LNCaP clone FGC (cell line): Measurements from ENCODE around the gene CYP27A1.

ENCODE experiments used
- DNase-seq: peaks from one replicate; pipeline ENCODE4 v3.0.0-alpha.2; 2011; ENCODE audit warnings: low read depth
- H3K4me3 ChIP-seq: 2 replicates; pipeline ENCODE4 v1.5.1; 2011; ENCODE audit warnings: mild to moderate bottlenecking, low read depth, low read length, control low read depth
- TF ChIP-seq, protein P1 (sequence below): IDR thresholded peaks from 2 replicates; pipeline ENCODE4 v1.5.1; 2012; ENCODE audit warnings: mild to moderate bottlenecking; ENCODE audit not compliant: control insufficient read depth, insufficient read depth; ENCODE audit errors: extremely low read depth

Gene CYP27A1

DNA sequence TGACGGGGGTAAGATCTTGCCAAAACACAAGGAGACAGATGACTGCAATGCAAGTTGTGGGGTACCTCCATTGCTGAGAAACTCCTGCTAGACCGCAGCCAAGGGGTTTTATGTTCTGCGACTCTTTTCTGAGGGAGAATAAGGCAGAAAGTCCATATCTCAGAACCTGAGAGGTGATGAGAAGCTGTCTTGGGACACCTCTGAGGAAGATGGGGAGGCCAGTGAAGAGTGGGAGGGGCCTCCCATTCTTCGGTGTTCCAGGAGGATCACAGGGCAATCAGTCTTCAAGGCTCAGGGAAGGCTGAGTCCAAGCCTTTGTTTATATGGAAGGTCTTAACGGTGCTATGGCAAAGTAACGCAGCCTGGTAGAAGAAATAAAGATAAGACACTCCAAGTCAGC, 18.0 kb downstream of the CYP27A1 start:
- no peak overlapping the region for H3K4me3 ChIP-seq
- TF ChIP-seq, protein P1, sequence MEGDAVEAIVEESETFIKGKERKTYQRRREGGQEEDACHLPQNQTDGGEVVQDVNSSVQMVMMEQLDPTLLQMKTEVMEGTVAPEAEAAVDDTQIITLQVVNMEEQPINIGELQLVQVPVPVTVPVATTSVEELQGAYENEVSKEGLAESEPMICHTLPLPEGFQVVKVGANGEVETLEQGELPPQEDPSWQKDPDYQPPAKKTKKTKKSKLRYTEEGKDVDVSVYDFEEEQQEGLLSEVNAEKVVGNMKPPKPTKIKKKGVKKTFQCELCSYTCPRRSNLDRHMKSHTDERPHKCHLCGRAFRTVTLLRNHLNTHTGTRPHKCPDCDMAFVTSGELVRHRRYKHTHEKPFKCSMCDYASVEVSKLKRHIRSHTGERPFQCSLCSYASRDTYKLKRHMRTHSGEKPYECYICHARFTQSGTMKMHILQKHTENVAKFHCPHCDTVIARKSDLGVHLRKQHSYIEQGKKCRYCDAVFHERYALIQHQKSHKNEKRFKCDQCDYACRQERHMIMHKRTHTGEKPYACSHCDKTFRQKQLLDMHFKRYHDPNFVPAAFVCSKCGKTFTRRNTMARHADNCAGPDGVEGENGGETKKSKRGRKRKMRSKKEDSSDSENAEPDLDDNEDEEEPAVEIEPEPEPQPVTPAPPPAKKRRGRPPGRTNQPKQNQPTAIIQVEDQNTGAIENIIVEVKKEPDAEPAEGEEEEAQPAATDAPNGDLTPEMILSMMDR: no peak
- no peak for DNase-seq

- DNase-seq: no peak
- H3K4me3 ChIP-seq: no peak overlapping the region
- TF ChIP-seq, protein P1: no peak
Measured at GRCh38 chr2:218802386-218802994, 20.5 kb downstream of the CYP27A1 start.

DNA sequence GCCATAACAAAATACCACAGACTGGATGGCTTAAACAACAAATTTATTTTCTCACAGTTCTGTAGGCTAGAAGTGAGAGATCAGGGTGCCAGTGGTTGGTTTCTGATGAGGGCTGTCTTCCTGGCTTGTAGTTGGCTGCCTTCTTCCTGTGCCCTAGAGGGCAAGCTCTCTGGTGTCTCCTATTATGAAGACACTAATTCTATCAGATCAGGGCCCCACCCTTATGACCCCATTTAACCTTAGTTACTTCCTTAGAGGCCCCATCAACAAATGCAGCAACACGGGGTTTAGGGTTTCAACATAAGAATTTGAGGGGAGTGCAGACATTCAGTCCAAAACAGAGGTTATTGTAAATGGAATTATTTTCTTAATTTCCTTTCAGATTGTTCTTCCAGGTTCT, 22.9 kb downstream of the CYP27A1 start:
- no peak overlapping the region for H3K4me3 ChIP-seq
- DNase-seq: no peak
- TF ChIP-seq, protein P1: no peak

DNA sequence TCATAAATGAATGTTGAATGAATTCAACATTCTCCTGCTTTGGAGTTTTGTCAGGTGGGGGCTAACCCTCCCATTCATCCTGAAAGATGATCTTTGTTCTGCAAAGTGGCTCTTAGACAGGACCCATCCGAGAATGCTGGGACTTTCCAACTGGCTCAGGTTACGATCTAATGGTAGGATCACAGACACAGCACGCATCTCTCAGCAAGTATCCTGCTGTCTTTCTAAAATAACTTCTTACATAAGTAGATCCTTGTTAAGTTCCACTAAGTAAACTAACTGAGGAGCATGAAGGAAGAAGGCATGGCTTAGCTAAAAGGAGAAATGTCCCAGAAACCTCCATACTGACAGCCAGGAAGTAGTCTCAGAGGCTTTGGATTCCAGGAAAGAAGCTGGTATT, 23.7 kb downstream of the CYP27A1 start:
- no peak for DNase-seq
- no peak overlapping the region for H3K4me3 ChIP-seq
- TF ChIP-seq, protein P1: no peak

DNA sequence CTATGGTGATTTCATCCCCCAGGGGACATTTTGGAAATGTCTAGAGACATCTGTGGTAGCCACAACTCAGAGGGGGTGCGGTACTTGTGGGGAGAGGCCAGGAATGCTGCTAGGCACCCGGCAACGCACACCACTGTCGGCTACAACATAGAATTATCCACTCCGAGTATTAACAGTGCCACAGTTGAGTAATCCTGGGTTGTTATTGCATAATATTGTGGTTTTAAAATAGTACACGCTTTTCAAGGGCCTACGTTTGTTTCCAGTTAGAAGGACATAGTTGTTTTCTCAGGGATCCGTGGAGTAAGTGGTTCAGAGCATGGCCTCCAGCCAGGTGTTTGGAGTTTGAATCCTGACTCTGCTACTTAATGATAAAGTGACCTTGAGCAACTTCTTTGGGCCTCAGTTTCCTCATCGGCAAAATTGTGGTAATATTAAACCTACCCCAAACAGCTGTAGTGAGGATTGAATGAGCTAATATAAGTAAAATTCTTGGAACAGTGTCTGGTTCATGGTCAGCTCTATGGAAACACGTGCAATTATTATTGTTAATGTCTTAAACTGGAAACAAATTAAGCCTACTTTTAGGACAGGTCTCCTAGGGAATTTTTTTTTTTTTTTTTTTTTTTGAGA, 24.5 kb downstream of the CYP27A1 start:
- no peak for DNase-seq
- TF ChIP-seq, protein P1: no peak
- no peak overlapping the region for H3K4me3 ChIP-seq

DNA sequence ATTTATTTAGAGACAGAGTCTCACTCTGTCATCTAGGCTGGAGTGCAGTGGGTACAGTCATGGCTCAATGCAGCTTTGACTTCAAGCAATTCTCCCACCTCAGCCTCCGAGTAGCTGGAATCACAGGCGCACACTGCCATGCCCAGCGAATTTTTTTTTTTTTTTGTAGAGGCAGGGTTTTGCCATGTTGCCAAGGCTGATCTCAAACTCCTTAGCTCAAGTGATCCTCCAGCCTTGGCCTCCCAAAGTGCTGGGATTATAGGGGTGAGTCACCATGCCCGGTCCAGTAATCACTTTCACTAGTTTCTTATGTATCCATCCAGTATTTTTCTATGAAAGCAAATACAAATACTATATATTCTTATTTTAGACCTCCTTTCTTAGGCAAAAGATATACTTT, 25.7 kb downstream of the CYP27A1 start:
- TF ChIP-seq, protein P1: no peak
- DNase-seq: no peak

DNA sequence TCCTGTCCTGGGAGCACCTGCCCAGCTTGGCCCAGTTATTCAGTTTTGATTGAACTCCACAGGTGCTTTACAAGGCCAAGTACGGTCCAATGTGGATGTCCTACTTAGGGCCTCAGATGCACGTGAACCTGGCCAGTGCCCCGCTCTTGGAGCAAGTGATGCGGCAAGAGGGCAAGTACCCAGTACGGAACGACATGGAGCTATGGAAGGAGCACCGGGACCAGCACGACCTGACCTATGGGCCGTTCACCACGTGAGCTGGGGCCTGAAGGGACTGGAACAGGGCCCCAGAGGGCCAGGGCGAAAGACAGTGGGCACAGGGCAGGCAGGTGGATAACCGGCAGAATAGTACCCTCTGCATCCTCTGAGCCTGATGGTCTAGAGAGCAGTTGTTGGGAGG, 27.6 kb downstream of the CYP27A1 start:
- no peak overlapping the region for H3K4me3 ChIP-seq
- no peak for DNase-seq
- TF ChIP-seq, protein P1: no peak

More for the DNA sequence above, 25.7 kb downstream of the CYP27A1 start:
- H3K4me3 ChIP-seq: no peak overlapping the region
